ENCODE measurements around the gene NSUN5.
"Not testable (repeated sequence)": the region's sequence is repeated elsewhere in the genome, so short reads cannot be mapped to it uniquely, and the experiment has no call there.

The NSUN5 gene

DNA sequence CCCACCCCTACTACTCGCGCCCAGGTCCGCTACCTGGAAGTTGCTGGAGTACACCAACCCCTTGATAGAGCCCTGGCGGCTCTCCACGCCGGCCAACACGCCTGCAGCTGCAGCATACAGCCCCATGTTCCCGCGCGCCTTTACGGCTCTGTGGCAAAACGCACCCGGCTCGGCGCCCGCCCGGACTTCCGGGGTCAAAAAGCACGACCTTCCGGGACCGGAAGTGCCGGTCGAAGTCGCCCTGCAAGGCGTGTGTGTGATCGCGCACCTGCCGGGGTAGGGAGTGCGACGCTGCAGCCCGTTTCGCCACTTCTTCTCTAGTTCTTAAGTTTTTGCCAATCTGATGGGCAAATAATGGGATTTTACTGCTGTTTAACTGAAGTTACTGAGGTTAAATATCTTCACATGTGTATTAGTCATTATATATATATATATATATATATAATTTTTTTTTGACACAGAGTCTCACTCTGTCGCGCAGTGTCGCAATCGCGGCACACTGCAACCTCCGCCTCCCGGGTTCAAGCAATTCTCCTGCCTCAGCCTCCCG is at the start of gene NSUN5:
Gene NSUN5, minus strand, starts transcription at position 162 of the 550 bp plus-strand sequence. Its CDS starts 36 bp downstream, at position 126.
- peak; percentile 95 for DNase-seq

DNA sequence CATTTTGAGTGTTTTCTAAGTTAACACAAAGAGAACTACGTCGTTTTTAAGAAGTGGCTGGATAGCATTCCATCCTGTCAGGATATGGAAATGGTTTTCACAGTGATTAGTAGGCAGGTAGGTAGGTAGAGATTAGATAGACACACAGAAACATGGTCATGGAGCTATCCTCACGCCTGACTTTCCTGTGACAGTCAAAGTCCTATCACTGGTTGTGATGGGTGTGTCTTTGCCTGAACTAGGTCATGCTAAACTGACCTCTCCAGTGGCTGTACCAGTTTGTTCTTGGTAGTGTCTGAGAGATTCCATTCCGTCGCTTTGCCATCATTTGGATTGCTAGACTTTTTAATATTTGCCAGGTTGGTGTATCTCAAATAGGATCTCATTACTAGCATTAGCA is 47.5 kb upstream of the NSUN5 start:
- no peak for DNase-seq

DNA sequence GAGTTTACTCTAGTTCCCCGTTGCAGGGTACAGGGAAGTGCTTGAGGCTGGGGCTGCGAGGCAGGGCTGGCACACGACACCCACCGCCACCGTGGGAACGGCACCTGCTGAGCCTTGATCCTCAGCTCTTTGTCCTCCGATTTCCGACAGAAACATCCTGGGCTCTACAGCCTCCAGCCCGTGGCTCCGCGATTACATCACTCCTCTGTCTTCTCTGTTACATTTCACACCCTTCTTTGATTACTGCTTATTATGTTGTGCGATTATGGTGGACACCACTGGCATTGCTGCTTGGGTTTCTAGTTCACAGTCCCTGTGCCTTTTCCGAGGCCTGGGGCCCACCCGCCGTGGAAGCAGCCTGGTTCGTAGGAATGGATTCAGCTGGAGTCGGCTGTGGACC is 46.2 kb upstream of the NSUN5 start:
- no peak for DNase-seq

DNA sequence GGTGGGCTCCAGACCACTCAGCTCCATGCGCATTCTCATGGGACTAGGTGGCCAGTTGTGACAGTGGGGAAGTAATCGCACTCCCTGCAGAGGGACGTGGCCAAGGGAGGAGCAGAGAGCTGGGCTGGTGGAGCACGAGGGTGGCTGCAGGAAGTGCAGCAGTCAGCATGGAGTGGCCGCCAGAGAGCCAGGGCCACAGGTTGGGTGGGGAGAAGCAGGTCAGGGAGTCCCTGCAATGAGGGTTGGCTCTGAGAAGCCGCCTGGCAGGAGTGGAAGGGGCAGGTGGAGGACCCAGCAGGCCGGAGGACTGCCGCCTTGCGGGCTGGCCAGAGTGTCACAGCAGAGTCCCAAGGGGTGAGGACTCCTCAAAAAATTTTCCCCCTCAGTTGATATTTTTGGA is 45.6 kb upstream of the NSUN5 start:
- DNase-seq: no peak

DNA sequence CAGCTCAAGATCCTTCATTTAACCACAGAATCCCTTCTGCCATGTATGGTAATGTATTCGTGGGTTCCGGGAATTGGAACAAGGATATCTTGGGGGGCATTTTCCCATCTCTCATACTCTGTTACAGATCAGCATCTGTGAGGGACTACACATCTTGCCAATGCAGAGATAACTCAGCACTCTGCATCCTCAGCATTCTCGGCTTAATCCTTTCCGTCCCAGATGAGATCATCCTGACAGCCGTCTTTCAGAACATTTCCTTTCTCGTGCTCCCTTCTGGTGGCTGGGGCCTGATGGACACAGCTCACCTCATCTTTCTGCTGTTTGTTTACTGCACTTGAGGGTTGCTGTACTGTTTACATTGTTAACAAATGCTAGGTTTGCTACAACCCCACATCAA is 44.6 kb upstream of the NSUN5 start:
- no peak for DNase-seq

DNA sequence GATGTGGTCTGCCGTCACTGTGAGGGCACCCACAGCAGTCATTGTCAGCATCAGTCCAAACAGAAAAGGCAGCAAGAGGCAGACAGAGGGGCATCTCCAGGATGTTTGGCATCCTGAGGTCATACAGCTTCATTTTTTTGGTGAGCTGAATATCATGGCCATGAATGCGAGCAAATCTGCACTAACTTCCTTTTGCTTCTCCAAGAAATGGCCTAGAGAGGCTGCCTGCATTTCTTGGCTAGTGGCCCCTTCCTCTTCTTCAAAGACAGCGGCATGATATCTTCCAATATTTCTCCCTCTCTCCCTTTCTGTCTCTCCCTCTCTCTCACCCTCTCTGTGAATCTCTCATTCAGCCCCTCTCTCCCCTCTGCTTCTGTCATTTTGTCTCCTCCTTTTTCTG is 44.2 kb upstream of the NSUN5 start:
- DNase-seq: no peak

DNA sequence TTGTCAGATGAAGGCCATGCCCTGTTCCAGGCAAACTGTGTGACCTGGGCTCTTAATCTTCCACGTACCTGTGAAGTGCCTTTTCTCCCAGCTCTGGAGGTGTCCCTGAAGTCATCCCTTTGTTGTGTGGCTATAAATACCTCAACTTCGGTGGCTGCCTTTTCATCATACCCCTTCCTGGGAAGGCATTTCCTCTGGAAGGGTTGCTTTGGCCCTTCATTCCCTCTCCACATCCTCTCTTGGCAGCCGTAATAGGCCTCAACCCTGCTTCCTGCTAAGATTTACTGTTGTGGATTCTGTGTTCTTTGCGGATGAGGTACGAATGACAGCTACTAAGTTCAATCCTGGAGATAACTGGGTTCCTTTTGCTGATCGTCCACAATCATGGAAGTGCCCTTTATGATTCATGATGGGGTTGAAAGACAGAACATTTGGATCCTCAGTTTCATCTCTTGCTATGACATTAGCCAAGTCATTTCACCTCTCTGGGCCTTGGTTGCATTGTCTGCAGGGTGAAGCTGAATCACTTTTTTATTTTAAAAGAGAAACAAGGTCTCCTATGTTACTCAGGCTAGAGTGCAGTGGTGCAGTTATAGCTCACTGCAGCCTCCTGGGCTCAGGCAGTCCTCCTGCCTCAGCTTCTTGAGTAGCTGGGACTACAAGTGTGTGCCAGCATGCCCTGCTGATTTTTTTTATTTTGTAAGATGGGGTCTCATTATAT is 43.0 kb upstream of the NSUN5 start:
- no peak for DNase-seq

DNA sequence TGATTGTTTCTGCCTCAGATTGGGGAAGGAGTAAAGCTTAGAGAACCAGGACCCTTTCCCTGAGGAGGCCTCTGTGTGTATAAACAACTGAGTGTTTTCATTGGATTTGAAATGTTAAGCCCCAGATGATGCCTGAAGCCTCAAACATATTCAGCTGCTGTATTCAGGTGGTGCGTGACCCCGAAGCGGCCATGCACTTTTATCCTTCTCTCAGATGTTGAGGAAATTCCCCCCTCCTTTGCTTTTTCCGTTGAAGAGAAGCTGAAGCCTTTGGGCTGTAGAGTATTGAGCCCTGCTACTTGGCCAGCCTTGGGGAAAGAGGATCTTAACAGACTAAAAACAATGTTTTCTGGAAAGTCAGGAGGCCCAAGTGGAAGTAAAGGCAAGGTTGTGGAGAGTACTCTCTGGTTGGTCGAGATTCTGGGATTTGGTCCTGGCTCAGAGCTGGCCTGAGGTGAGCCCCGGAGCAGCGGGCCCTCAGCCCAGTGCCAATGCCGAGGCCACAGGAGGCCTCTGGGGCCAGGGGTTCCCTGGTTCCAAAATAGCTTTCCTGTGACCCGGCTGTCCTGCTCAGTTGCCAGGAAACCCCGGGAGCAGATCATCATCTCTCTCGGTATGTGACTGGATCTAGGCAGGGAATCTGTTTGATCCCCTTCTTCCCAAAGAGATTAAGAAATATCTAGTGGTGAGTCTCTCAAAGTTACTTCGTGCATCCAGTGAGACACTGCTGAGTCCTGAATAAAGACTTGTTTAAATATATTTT is 41.9 kb upstream of the NSUN5 start:
- no peak for DNase-seq

DNA sequence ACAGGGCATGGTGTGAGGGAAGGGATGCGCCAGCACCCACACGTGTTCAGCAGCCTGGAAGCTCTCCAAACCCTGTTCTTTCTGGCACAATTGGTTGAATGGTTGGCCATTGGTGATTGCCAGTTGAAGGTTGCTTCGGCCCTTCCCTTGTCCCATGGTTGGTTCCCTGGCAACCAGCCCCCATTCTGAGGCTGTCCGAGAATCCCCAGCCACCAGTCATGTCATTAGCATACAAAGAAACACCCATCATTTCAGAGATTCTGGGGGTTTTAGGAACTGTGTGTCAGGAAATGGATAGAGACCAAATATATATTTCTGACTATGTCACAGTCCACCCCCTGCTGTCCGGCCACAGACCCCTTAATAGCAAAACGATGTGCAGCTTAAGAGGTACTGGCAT is 41.1 kb upstream of the NSUN5 start:
- no peak for DNase-seq

DNA sequence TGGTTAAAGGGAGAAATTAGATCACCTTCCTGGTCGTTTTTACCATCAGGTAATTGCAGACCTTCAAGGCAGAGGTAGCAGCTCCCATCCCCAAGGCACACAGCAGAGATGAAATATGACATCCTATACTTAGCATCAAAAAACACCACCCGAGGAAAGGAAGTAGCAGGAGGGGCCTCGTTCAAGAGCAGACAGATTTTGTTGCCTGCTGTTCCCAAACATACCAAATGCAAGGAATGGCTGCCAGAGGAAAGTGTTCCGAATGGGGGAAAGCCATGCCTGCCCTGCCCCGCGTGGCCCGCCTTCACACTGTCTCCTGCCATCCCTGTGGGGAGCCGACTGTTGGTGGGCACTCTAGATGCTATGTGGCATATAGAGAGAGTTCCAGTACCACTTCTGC is 37.3 kb upstream of the NSUN5 start:
- no peak for DNase-seq

DNA sequence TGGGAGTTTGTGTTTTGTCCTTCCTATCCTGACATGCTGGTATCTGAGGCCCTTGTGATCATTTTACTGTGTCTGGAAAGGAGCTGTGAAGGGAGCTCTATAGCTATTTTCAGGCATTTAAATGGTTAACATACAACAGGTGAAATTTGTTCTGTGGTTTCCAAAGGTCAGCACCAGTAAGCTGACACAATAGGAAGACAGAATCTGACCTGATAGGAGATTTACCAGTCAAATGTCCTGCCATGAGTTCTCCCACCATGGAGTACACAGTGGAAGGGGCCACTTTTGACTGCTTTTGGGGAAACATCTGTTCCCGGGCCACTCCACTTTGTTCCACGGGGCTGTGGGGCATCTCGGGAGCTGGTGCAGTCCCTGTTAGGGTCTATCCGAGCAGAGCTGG is 36.9 kb upstream of the NSUN5 start:
- DNase-seq: no peak

DNA sequence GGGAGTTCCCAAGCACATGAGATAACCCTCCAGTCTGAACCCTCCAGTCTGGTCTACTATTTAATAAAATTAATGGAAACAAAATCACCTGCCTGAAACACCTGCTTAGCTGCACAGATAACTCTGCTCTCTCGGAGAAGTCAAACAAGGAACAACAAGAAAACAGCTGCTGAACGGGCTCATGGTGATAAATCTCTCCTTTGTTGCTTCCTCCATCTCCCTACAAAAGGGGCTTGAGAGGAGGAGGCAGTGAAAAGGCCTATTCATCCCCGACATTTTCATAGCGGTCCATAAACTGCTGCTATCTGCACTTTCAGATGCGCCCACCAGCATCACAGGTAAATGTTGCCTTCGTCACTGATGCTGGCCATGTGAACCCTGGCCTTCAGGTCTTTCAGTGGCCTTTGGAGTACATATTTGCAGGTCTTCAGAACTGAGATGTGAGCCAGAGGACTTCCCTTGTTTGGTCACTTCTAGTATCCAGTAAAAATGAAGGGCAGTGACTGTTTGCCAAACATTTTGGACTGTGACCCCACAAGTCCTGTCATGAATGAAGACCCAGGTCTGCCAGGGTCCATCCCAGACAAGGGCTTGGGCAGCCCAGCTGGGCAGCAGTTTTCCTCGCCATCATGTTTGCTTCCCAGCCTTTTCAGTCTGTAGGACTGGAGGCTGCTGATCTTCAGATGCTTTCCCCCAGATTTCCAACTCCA is 35.2 kb upstream of the NSUN5 start:
- no peak for DNase-seq

DNA sequence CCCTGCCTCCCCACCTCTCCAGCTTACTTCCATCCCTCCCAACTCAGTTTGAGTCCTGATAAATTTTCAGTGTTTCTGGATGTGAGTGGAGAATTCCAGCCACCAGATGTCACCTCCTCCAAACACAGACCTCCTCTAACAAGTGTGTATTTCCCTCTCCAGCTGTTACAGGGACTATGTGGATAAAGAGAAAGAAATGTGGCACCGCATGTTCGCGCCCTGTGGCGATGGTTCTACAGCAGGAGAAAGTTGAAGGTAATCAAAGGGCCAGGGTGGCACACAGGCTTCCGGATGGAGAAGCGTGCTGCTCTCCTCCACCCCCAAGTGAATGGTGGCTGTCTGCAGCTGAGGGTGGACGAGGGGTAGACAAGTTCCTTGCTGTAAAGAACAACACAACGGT is 34.0 kb upstream of the NSUN5 start:
- DNase-seq: no peak

DNA sequence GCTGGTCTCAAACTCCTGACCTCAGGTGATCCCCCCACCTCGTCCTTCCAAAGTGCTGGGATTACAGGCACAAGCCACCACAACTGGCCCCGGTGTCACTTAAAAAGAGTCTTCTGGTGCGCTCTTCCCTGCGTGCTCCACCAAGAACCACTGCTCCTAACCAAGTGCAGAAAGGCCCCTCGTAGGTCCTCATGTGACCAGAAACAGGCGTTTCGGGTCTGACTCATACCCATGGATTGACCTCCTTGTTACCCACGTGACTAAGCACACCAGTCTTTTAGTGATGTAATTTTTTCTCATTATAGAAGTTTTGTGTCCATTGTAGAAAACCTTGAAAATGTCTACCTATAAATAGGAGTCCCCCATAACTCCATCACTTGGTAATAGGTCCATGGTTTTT is 33.3 kb upstream of the NSUN5 start:
- DNase-seq: no peak

DNA sequence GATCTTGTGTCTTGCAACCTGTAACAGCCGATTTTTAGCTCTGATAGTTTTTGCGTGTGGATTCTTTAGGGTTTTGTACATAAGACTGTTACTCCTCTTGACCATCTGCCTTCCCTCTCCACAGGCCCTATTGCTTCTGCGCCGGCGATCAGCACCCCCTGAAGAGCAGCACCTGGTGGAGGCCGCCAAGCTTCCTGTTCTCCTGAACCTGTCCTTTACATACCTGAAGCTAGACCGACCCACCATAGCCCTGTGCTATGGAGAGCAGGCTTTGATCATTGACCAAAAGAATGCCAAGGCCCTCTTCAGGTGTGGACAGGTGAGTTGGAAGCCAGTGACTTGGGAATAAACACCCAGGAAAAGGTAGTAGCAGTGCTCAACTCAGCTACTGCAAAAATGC is 31.9 kb upstream of the NSUN5 start:
- DNase-seq: no peak

DNA sequence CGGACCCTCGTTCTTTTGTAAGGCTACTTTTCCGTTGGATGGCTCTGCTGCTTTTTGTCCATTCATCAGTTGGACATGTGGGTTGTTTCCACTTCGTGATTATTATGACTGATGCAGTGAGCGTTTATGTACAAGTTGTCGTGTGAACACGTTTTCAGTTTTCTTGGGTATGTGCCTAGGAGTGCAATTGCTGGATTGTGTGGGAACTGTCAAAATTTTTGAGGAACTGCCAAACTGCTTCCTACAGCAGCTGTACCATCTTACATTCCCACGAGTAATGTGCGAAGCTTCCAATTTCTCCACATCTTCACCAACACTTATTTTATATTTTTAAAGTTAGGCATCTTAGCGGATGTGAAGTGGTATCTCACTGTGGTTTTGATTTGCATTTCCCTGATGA is 29.7 kb upstream of the NSUN5 start:
- DNase-seq: no peak

DNA sequence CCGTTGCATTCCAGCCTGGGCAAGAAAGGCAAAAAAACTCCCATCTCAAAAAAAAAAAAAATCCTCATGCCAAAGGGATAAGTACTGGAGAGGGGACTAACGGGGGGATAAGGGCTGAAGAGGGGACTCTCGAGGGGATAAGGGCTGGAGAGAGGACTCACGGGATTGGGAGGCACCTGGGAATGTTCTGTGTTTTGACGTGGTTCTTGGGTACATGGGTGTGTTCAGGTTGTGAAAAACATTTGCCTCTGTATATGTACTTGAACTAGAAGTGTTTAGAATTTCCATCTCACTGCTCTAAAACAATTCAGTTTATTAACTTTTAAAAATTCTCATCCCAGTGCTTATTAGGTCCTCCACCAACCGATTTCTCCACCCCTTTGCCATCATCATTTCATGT is 23.8 kb upstream of the NSUN5 start:
- DNase-seq: no peak

DNA sequence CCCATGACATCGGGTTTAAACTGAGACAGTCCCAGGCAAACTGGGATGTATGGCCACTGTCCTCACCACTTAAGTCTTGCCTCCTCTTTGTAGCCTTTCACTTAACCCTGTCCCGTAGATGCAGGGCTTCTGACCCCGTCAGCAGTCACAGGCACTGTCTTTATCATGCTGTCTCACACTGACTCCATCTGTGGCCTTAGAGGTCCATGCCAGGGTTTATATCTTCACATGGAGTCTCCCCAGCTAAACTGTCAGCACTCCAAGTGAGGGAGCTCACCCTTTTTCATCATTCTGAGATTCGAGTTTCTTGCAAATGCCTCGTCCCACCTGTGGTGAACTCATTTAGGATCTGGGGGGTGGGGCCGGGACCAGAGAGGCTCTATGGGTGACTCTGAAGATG is 22.1 kb upstream of the NSUN5 start:
- no peak for DNase-seq

DNA sequence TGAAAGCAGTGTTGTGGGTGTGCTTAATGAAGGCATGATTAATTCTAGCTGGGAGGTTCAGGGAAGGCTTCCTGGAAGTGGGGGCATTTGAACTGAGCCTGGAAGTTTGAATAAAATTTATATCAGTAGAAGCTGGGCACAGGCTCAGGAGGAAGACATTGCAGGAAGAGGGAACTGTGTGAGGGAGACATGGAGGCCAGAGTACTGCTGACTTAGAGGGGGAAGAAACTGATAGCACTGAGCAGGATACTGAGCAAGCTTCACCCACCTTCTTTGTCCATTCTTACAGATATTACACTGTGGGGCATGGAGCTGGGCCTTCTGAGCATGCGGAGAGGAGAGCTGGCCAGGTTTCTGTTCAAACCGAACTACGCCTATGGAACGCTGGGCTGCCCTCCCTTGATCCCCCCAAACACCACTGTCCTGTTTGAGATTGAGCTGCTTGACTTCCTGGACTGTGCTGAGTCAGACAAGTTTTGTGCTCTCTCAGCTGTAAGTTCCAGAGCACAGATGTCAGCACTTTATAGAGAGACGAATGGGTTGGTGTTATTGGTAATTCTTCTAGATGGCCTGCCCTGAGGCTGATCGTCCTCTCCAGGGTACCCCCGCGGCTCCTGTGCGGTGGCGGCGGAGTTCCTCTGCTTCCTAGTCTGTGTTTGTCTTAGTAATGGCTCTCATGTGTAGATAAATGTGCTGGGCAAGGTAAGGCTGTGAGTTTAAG is 21.4 kb upstream of the NSUN5 start:
- DNase-seq: no peak

DNA sequence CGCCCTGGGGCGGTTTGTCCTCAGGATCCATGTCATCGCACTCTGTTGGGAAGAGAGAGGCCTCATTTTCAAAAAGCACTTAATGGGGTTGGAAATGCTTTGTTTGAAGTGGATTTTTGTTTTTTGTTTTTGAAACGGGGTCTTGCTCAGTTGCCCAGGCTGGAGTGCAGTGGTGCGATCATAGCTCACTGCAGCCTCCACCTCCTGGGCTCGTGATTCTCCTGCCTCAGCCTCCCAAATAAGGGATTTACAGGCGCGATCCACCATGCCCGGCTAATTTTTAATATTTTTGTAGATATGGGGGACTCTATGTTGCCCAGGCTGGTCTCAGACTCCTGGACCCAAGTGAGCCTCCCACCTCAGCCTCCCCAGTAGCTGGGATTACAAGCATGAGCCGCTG is 20.1 kb upstream of the NSUN5 start:
- no peak for DNase-seq

DNA sequence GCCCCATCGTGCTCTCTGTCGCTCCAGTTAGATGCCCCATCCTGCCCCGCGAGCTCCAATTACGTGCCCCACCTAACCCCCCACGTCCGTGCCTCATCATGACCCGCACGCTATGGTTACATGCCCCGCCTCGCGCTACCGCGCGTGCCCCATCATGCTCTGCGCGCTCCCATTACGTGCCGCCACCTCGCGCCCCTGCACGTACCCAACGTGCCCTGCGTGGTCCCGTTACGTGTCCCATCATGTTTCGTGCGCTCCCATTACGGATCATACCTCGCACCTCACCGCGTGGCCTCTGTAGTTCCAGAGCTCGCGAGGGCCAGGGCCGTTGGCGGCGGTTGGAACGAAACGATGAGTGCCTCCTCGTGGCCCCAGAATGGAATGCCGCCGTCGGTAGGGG is 19.3 kb upstream of the NSUN5 start, which contains the start of the genes FKBP6 and TRIM50:
Gene FKBP6, plus strand, starts transcription at position 240 of the 400 bp plus-strand sequence. CDS start 268 bp downstream, outside the sequence.
Gene TRIM50, minus strand, starts transcription at position 161 of the 400 bp plus-strand sequence. CDS start 3,295 bp downstream, outside the sequence.
- DNase-seq: not testable (repeated sequence)

DNA sequence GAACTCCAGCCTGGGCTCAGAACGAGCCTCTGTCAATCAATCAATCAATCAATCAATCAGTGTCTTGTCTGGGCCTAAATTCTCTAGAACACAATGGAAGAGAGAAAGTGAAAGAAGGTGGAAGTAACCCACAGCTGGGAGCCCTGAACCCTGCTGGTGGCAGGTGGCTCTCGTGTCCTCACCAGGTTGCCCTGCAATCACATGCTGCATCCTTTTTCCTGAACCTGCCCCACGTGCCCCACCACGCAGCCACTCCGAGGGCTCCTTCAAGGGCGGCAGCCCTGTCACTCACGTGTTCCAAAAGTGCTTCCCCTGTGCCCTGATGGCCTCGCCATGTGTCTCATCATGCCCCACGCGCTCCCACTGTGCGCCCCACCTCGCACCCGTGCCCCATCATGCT is 18.8 kb upstream of the NSUN5 start:
- not testable (repeated sequence) for DNase-seq

DNA sequence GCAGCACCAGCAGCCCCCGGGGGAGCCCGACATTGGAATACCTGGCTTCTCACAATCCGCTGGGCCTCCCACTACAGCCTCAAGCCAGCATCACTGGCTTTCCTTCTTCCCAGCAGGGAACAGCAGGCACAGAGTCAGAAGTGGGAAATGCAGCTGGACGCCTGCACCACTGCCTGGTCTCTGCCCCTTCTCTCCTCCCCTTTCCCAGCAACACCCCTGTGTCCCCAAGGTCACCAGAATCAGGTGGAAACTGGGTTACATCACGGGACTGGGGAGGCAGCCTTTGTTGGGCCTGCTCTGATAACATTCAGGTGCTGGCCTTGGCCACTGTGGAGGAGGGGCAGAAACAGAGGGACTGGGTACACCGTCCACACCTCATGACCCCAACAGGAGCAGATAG is 16.8 kb upstream of the NSUN5 start:
- not testable (repeated sequence) for DNase-seq

All from activated CD8-positive, alpha-beta memory T cell treated with anti-CD3 and anti-CD28 coated beads, Interleukin-2, amount 50 U/mL, for 48 hours (primary cell).